ENCODE data around the gene FAM89B. TPM values are rescaled to one million over a fixed set of nuclear protein-coding genes. Genes with fewer than 3 reads are reported as not detected.

Gene FAM89B
- total RNA-seq, 1 experiment from 2014 or later: 102 TPM

DNA sequence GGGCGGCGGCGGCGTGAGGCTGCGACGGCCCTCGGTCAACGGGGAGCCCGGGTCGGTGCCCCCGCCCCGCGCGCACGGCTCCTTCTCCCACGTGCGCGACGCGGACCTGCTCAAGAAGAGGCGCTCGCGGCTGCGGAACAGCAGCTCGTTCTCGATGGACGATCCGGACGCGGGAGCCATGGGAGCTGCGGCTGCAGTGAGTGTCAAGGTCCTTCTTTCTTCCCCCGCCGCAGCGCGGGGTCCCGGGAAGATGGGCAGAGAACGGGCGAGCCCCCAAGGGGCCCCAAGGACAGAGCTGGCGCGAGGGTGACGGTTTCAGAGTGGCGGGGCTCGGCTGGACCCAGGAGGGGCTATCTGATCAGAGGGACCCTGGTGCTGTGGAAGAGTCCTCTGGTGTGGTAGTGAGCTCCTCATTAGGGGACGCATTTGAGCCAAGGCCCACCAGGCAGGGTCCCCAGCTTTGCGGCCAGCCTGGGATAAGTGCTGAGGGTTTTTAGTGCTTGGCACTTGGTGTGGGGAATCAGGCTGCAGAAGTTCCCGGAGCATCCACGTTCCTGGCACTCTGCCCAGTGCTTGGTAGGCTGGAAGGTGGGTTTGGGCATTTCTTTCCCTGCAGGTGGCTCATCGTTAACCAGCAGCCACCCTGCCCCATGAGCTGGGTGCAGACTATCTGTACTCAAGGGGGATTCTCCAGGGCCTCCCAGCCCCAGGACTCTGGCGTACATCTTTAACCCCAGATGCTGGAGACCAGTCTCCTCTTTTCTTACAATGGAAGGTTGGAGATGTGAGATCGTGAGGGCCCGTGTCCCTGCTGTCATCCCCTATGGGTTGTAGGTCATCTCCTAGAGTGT is 13.3 kb downstream of the FAM89B start:
- POLR2A ChIA-PET: no interaction called here

GRCh38 chr11:65586247-65586630 is 13.9 kb downstream of the FAM89B start:
- CTCF ChIA-PET: no interaction called here

More for the DNA sequence above, 13.3 kb downstream of the FAM89B start:
- Histone ChIP-seq H3K36me3 (ENCODE audit: control insufficient read depth, insufficient read depth, low read length) (peaks cover 6% of the 10 kb centered on the region), H3K9me3 (ENCODE audit: control insufficient read depth, insufficient read depth, low read depth, low read length) (no peaks in the 10 kb centered on the region), H3K27ac (ENCODE audit: low read length) (no peak overlapping the region), H3K4me3 (ENCODE audit: low read depth in 2 of 2, low read length in 2 of 2) (no peak overlapping the region), H3K27me3 (ENCODE audit: control insufficient read depth, insufficient read depth, low read length) (no peaks in the 10 kb centered on the region), H3K4me1 (ENCODE audit: control insufficient read depth, insufficient read depth, low read length) (peaks cover 17% of the 10 kb centered on the region)
- intact Hi-C loops (cut with micrococcal nuclease; ENCODE audit: unreplicated experiment) (no loop called here), in situ Hi-C loops (cut with HindIII; ENCODE audit: low pct_unique_long_range_greater_than_20kb, low sequenced_read_pairs) (no loop called here)
- CTCF ChIA-PET: no interaction called here
- TF ChIP-seq TCF7L2 (IDR thresholded peaks at IDR 0.05; ENCODE audit: low read depth, low read length) (no peak), SIN3A (IDR thresholded peaks at IDR 0.05; ENCODE audit: borderline replicate concordance, insufficient read depth, low read depth, low read length) (no peak), POLR2AphosphoS5 (IDR thresholded peaks at IDR 0.05; ENCODE audit: low read depth, low read length) (no peak)
- TF ChIP-seq, protein P1, sequence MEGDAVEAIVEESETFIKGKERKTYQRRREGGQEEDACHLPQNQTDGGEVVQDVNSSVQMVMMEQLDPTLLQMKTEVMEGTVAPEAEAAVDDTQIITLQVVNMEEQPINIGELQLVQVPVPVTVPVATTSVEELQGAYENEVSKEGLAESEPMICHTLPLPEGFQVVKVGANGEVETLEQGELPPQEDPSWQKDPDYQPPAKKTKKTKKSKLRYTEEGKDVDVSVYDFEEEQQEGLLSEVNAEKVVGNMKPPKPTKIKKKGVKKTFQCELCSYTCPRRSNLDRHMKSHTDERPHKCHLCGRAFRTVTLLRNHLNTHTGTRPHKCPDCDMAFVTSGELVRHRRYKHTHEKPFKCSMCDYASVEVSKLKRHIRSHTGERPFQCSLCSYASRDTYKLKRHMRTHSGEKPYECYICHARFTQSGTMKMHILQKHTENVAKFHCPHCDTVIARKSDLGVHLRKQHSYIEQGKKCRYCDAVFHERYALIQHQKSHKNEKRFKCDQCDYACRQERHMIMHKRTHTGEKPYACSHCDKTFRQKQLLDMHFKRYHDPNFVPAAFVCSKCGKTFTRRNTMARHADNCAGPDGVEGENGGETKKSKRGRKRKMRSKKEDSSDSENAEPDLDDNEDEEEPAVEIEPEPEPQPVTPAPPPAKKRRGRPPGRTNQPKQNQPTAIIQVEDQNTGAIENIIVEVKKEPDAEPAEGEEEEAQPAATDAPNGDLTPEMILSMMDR (IDR thresholded peaks at IDR 0.05): no peak
- TF ChIP-seq, protein P2, sequence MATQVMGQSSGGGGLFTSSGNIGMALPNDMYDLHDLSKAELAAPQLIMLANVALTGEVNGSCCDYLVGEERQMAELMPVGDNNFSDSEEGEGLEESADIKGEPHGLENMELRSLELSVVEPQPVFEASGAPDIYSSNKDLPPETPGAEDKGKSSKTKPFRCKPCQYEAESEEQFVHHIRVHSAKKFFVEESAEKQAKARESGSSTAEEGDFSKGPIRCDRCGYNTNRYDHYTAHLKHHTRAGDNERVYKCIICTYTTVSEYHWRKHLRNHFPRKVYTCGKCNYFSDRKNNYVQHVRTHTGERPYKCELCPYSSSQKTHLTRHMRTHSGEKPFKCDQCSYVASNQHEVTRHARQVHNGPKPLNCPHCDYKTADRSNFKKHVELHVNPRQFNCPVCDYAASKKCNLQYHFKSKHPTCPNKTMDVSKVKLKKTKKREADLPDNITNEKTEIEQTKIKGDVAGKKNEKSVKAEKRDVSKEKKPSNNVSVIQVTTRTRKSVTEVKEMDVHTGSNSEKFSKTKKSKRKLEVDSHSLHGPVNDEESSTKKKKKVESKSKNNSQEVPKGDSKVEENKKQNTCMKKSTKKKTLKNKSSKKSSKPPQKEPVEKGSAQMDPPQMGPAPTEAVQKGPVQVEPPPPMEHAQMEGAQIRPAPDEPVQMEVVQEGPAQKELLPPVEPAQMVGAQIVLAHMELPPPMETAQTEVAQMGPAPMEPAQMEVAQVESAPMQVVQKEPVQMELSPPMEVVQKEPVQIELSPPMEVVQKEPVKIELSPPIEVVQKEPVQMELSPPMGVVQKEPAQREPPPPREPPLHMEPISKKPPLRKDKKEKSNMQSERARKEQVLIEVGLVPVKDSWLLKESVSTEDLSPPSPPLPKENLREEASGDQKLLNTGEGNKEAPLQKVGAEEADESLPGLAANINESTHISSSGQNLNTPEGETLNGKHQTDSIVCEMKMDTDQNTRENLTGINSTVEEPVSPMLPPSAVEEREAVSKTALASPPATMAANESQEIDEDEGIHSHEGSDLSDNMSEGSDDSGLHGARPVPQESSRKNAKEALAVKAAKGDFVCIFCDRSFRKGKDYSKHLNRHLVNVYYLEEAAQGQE (IDR thresholded peaks at IDR 0.05; ENCODE audit: insufficient read depth in 1 of 2, low read depth in 2 of 2, low read length in 1 of 2): no peak
- no peak for DNase-seq (ENCODE audit: low read depth, low spot score)
- BruUV-seq (replicated peaks): no TSS peak
- no peak for ATAC-seq

More at GRCh38 chr11:65586247-65586630, 13.9 kb downstream of the FAM89B start:
- Histone ChIP-seq H3K4me1 (ENCODE audit: control insufficient read depth, insufficient read depth, low read length) (peaks cover 17% of the 10 kb centered on the region), H3K27ac (ENCODE audit: low read length) (no peak overlapping the region), H3K27me3 (ENCODE audit: control insufficient read depth, insufficient read depth, low read length) (no peaks in the 10 kb centered on the region), H3K36me3 (ENCODE audit: control insufficient read depth, insufficient read depth, low read length) (peaks cover 6% of the 10 kb centered on the region), H3K4me3 (ENCODE audit: low read depth in 2 of 2, low read length in 2 of 2) (no peak overlapping the region), H3K9me3 (ENCODE audit: control insufficient read depth, insufficient read depth, low read depth, low read length) (no peaks in the 10 kb centered on the region)
- BruUV-seq (replicated peaks): no TSS peak
- intact Hi-C loops (cut with micrococcal nuclease; ENCODE audit: unreplicated experiment): no loop called here
- no peak for ATAC-seq
- POLR2A ChIA-PET: no interaction called here
- TF ChIP-seq, protein P2 (IDR thresholded peaks at IDR 0.05; ENCODE audit: insufficient read depth in 1 of 2, low read depth in 2 of 2, low read length in 1 of 2): no peak
- TF ChIP-seq TCF7L2 (IDR thresholded peaks at IDR 0.05; ENCODE audit: low read depth, low read length): no peak
- TF ChIP-seq, protein P1 (IDR thresholded peaks at IDR 0.05): no peak
- no peak for TF ChIP-seq POLR2AphosphoS5 (IDR thresholded peaks at IDR 0.05; ENCODE audit: low read depth, low read length)
- TF ChIP-seq SIN3A (IDR thresholded peaks at IDR 0.05; ENCODE audit: borderline replicate concordance, insufficient read depth, low read depth, low read length): no peak
- in situ Hi-C loops (cut with HindIII; ENCODE audit: low pct_unique_long_range_greater_than_20kb, low sequenced_read_pairs): no loop called here
- DNase-seq (ENCODE audit: low read depth, low spot score): no peak
